ENCODE data around the gene NEMP2.

Gene NEMP2

DNA sequence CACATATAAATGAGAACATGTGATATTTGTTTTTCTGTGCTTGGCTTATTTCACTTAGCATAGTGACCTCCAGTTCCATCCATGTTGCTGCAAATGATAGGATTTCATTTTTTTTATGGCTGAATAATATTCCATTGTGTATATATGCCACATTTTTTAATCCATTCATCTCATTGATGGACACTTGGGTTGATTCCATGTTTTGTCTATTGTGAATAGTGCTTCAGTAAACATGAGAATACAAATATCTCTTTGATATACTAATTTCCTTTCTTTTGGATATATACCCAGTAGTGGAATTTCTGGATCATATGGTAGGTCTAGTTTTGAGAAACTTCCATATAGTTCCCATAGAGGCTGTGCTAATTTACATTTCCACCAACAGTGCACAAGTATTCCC is 3.7 kb upstream of the NEMP2 start:
- no peak for TF ChIP-seq FOXM1 (IDR thresholded peaks at IDR 0.05; ENCODE audit: borderline replicate concordance, low read depth)

DNA sequence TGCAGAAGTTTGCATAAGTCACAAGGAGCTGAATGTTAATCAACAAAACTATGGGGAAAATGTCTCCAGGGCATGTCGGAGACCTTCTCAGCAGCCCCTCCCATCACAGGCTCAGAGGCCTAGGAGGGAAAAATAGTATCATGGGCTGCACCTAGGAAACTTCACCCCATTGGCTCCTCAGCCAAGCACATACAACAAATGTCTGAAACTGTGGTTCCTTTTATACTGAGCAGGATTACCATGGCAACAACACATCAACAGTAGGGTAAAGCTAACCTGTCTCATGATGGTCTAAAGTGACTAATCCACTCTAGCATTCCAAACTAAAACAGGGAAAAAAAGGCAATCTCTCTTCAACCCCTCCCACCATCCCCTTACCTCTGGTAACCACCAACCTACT is 3.2 kb upstream of the NEMP2 start:
- no peak for TF ChIP-seq EP300 (IDR thresholded peaks at IDR 0.05; ENCODE audit: borderline replicate concordance)
- TF ChIP-seq TAF1 (IDR thresholded peaks at IDR 0.05; ENCODE audit: low read depth) = no peak

DNA sequence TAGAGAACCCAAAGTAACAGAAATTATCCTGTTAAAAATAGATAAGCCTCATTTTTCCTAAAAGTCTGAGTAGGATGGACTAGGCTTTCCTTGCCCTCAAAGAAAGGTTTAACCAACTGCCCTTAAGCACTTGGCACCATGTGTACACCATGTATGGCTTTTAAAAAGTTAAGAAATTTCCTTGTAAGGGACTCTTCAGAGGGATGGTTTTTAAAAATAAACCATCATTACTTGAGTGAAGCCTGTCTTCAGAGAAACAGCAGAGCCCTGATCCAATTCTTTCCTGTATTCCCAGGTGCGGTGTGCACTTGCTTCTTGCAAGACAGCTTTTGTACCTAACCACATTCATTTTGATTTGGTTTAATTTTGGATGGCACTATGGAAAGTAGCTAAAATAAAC is 1.1 kb upstream of the NEMP2 start:
- TF ChIP-seq, protein P1, sequence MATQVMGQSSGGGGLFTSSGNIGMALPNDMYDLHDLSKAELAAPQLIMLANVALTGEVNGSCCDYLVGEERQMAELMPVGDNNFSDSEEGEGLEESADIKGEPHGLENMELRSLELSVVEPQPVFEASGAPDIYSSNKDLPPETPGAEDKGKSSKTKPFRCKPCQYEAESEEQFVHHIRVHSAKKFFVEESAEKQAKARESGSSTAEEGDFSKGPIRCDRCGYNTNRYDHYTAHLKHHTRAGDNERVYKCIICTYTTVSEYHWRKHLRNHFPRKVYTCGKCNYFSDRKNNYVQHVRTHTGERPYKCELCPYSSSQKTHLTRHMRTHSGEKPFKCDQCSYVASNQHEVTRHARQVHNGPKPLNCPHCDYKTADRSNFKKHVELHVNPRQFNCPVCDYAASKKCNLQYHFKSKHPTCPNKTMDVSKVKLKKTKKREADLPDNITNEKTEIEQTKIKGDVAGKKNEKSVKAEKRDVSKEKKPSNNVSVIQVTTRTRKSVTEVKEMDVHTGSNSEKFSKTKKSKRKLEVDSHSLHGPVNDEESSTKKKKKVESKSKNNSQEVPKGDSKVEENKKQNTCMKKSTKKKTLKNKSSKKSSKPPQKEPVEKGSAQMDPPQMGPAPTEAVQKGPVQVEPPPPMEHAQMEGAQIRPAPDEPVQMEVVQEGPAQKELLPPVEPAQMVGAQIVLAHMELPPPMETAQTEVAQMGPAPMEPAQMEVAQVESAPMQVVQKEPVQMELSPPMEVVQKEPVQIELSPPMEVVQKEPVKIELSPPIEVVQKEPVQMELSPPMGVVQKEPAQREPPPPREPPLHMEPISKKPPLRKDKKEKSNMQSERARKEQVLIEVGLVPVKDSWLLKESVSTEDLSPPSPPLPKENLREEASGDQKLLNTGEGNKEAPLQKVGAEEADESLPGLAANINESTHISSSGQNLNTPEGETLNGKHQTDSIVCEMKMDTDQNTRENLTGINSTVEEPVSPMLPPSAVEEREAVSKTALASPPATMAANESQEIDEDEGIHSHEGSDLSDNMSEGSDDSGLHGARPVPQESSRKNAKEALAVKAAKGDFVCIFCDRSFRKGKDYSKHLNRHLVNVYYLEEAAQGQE (IDR thresholded peaks at IDR 0.05; ENCODE audit: low read depth) = no peak
- no peak for TF ChIP-seq CEBPB (IDR thresholded peaks at IDR 0.05)
- TF ChIP-seq YY1 (IDR thresholded peaks at IDR 0.05; ENCODE audit: low read depth) = no peak
- no peak for TF ChIP-seq TEAD4 (IDR thresholded peaks at IDR 0.05)
- TF ChIP-seq USF1 (IDR thresholded peaks at IDR 0.05) = no peak
- no peak for TF ChIP-seq CREB1 (IDR thresholded peaks at IDR 0.05; ENCODE audit: low read depth)
- no peak for TF ChIP-seq TCF12 (IDR thresholded peaks at IDR 0.05; ENCODE audit: low read depth)
- no peak for TF ChIP-seq EP300 (IDR thresholded peaks at IDR 0.05; ENCODE audit: borderline replicate concordance)
- TF ChIP-seq NFIC (IDR thresholded peaks at IDR 0.05) = no peak
- TF ChIP-seq TAF1 (IDR thresholded peaks at IDR 0.05; ENCODE audit: low read depth) = no peak
- no peak for TF ChIP-seq EGR1 (IDR thresholded peaks at IDR 0.05)
- TF ChIP-seq FOXM1 (IDR thresholded peaks at IDR 0.05; ENCODE audit: borderline replicate concordance, low read depth) = no peak
- no peak for TF ChIP-seq ZBTB7A (IDR thresholded peaks at IDR 0.05; ENCODE audit: low read depth)
- no peak for TF ChIP-seq RAD21 (IDR thresholded peaks at IDR 0.05; ENCODE audit: low read depth)
- TF ChIP-seq, protein P2, sequence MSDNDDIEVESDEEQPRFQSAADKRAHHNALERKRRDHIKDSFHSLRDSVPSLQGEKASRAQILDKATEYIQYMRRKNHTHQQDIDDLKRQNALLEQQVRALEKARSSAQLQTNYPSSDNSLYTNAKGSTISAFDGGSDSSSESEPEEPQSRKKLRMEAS (IDR thresholded peaks at IDR 0.05) = no peak

DNA sequence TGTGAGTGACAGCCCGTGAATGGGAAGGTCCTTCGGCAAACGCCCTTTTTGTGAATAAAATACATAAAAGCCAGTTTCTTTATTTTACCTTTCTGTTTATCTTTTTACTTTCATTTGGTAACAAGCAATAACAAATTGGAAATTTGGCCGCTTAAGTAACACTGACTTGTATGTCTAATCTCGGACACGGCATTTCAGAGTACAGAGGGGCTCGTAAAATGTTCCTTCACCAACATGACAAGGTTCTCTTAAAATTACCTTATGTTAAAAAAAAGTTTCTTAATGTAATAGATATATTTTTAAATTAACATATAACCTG is 558 bp upstream of the NEMP2 start:
- no peak for TF ChIP-seq TAF1 (IDR thresholded peaks at IDR 0.05; ENCODE audit: low read depth)
- TF ChIP-seq RAD21 (IDR thresholded peaks at IDR 0.05; ENCODE audit: low read depth) = no peak
- no peak for TF ChIP-seq ZBTB7A (IDR thresholded peaks at IDR 0.05; ENCODE audit: low read depth)
- TF ChIP-seq, protein P2 (IDR thresholded peaks at IDR 0.05) = no peak
- TF ChIP-seq, protein P1 (IDR thresholded peaks at IDR 0.05; ENCODE audit: low read depth) = no peak
- no peak for TF ChIP-seq TEAD4 (IDR thresholded peaks at IDR 0.05)
- TF ChIP-seq FOXM1 (IDR thresholded peaks at IDR 0.05; ENCODE audit: borderline replicate concordance, low read depth) = no peak
- no peak for TF ChIP-seq CREB1 (IDR thresholded peaks at IDR 0.05; ENCODE audit: low read depth)
- TF ChIP-seq TCF12 (IDR thresholded peaks at IDR 0.05; ENCODE audit: low read depth) = no peak
- TF ChIP-seq CEBPB (IDR thresholded peaks at IDR 0.05) = no peak
- no peak for TF ChIP-seq USF1 (IDR thresholded peaks at IDR 0.05)

DNA sequence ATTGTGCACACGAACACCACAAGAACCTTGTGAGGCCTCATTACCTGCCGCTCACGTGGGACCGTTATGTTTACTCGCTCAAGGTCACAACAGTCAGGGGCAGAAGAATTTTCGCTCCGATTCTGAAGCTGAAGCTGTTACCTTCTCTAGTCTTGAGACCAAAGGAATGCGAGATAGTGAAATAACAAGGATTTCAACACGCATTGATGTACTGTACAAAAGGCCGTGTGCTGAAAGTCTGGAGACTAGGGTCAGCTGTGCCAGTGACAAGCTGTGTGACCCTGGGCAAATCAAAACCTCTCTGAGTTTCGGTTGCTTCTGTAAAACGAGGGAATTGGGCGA is 583 bp downstream of the NEMP2 start:
- TF ChIP-seq YY1 (IDR thresholded peaks at IDR 0.05; ENCODE audit: low read depth) = no peak
- no peak for TF ChIP-seq CEBPB (IDR thresholded peaks at IDR 0.05)
- no peak for TF ChIP-seq CREB1 (IDR thresholded peaks at IDR 0.05; ENCODE audit: low read depth)
- TF ChIP-seq, protein P2 (IDR thresholded peaks at IDR 0.05) = no peak
- no peak for TF ChIP-seq NFIC (IDR thresholded peaks at IDR 0.05)
- no peak for TF ChIP-seq TEAD4 (IDR thresholded peaks at IDR 0.05)
- TF ChIP-seq EP300 (IDR thresholded peaks at IDR 0.05; ENCODE audit: borderline replicate concordance) = no peak
- no peak for TF ChIP-seq ZBTB7A (IDR thresholded peaks at IDR 0.05; ENCODE audit: low read depth)
- no peak for TF ChIP-seq FOXM1 (IDR thresholded peaks at IDR 0.05; ENCODE audit: borderline replicate concordance, low read depth)
- TF ChIP-seq RAD21 (IDR thresholded peaks at IDR 0.05; ENCODE audit: low read depth) = no peak
- TF ChIP-seq, protein P1 (IDR thresholded peaks at IDR 0.05; ENCODE audit: low read depth) = no peak
- no peak for TF ChIP-seq TCF12 (IDR thresholded peaks at IDR 0.05; ENCODE audit: low read depth)
